ENCODE data around the gene NISCH.

NISCH gene

DNA sequence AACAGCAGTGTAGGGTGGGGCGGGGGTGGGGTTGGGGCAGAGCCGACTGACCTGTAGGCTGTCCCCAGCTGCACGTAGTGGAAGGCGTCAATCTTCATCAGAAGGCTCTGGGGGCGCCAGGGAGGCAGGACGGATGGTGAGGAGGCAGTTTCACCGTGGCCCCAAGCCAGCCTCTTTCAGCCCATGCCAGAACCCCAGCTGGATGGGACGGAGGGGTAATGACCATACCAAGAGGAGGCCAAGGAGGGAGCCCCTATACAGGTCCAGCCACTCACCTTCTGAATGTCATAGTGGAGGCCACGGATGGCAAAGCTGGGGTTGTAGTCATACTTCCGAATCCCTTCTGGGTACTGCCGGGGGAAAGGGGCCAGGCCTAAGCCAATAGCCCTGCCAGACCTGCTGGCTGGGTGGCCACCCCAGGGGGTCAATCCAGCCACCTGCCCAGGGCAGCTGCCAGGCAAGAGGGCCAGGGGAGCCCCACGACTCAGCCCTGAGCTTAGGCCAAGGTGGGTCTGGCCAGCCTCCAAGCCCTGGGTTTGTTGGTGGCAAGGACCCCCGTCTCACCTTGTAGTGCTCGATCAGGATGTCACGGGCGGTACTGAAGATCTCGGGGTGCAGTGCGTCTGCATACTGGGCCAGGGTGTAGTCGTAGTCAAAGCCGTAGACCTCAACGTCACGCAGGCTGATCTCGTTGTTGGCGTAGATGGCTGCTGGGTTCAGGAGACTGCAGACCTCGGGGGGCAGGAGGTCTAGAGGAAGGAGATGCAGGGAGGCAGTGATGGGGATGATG, 73.4 kb downstream of the NISCH start:
- no peak for TF ChIP-seq Cebpa-rat (IDR thresholded peaks at IDR 0.05)
- Histone ChIP-seq H3K27ac (no peak overlapping the region), H3K4me3 (no peak overlapping the region), H3K4me1 (peaks cover 38% of the 10 kb centered on the region), H3K4me2 (no peak overlapping the region), H3K9ac (no peak overlapping the region), H3K9me3 (no peaks in the 10 kb centered on the region), H3K27me3 (no peaks in the 10 kb centered on the region), H4K20me1 (peaks cover 52% of the 10 kb centered on the region), H3K36me3 (peaks cover 74% of the 10 kb centered on the region)

GRCh38 chr3:52529376-52530333, 74.3 kb downstream of the NISCH start:
- no peak for TF ChIP-seq Cebpa-rat (IDR thresholded peaks at IDR 0.05)
- H3K4me2 ChIP-seq: peak overlapping the region; percentile 88; the same call in 1 of the 2 replicates
- H3K4me1 ChIP-seq: peaks cover 45% of the 10 kb centered on the region
- H3K27me3 ChIP-seq: no peaks in the 10 kb centered on the region
- H4K20me1 ChIP-seq: peaks cover 46% of the 10 kb centered on the region
- peaks cover 65% of the 10 kb centered on the region for H3K36me3 ChIP-seq
- H3K9ac ChIP-seq: no peak overlapping the region
- H3K4me3 ChIP-seq: no peak overlapping the region
- H3K9me3 ChIP-seq: no peaks in the 10 kb centered on the region
- H3K27ac ChIP-seq: peak overlapping the region; percentile 35

DNA sequence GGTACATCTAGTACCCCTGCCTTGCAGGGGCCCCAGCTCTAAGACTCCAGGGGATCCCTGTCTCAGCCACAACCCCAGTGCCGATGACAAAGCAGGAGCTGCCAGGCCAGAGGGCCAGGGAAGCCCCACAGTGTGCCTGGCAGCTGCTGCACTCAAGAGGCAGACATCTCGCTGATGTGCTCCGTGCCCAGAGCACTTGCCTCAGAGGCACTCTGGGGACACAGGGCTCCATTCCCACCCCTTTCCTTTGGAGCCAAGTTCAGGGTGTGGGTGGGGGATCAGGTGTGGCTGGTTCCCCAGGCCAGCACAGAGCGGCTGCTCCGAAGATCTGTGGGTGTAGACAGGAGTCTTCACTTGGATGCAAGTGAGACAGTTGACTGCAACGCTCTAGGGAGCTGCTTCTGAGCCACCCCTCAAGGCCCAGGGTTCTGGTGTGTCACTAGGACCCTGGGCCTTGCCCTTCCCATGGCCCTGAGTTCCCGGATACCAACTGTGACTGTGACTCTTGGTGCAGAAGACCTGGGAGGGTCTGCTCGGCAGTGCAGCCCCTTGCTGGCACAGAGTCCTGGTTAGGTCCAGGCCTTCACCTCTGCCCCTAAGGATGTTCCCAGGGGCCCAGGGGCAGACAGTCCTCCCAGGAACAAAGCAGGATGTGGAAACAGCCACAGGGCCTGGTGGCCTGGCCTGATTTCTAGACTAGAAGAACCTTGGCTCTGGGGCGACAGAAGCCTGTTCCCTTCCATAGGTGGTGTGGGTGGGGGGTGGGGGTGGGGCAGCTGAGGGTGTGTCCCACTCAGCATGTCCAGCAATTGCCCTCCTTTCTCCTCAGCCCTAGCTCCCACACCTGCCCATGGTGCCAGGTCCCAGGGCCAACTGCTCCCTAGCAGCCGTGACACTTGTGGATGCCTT, 75.8 kb downstream of the NISCH start:
- Histone ChIP-seq H3K4me1 (peaks cover 59% of the 10 kb centered on the region), H3K9me3 (no peaks in the 10 kb centered on the region), H3K27ac (peak overlapping the region; percentile 90), H4K20me1 (peaks cover 45% of the 10 kb centered on the region), H3K9ac (peak overlapping the region; percentile 93; the same call in 1 of the 2 replicates), H3K36me3 (peaks cover 51% of the 10 kb centered on the region), H3K4me2 (peak overlapping the region; percentile 88), H3K27me3 (no peaks in the 10 kb centered on the region), H3K4me3 (no peak overlapping the region)
- TF ChIP-seq Cebpa-rat (IDR thresholded peaks at IDR 0.05): no peak

GRCh38 chr3:52531860-52532516, 76.6 kb downstream of the NISCH start:
- Histone ChIP-seq H4K20me1 (peaks cover 45% of the 10 kb centered on the region), H3K9ac (peak overlapping the region; percentile 93), H3K27ac (peak overlapping the region; percentile 90), H3K36me3 (peaks cover 43% of the 10 kb centered on the region), H3K9me3 (no peaks in the 10 kb centered on the region), H3K4me1 (peaks cover 57% of the 10 kb centered on the region), H3K27me3 (no peaks in the 10 kb centered on the region), H3K4me2 (peak overlapping the region; percentile 88), H3K4me3 (peak overlapping the region; percentile 93)
- no peak for TF ChIP-seq Cebpa-rat (IDR thresholded peaks at IDR 0.05)

DNA sequence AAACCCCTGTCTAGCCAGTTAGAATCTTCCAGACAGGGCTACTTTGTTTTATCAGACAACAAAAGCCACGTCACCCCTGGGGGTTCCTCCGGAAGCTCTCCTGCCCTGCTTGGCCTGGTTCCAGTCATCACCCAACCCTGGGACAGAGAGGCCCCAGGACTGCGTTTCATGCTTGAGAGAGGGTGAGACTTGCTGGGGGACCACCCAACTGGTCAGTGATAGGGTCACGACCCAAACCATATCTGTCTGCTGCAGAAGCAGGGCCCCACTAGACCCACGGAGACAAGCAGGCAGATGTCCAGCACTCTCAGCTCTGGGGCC, 77.1 kb downstream of the NISCH start:
- Histone ChIP-seq H3K27ac (peak overlapping the region; percentile 90), H3K4me3 (peak overlapping the region; percentile 93), H3K27me3 (no peaks in the 10 kb centered on the region), H4K20me1 (peaks cover 45% of the 10 kb centered on the region), H3K9ac (peak overlapping the region; percentile 93), H3K4me2 (peak overlapping the region; percentile 88), H3K36me3 (peaks cover 38% of the 10 kb centered on the region), H3K4me1 (peaks cover 57% of the 10 kb centered on the region), H3K9me3 (no peaks in the 10 kb centered on the region)
- TF ChIP-seq Cebpa-rat (IDR thresholded peaks at IDR 0.05): no peak

DNA sequence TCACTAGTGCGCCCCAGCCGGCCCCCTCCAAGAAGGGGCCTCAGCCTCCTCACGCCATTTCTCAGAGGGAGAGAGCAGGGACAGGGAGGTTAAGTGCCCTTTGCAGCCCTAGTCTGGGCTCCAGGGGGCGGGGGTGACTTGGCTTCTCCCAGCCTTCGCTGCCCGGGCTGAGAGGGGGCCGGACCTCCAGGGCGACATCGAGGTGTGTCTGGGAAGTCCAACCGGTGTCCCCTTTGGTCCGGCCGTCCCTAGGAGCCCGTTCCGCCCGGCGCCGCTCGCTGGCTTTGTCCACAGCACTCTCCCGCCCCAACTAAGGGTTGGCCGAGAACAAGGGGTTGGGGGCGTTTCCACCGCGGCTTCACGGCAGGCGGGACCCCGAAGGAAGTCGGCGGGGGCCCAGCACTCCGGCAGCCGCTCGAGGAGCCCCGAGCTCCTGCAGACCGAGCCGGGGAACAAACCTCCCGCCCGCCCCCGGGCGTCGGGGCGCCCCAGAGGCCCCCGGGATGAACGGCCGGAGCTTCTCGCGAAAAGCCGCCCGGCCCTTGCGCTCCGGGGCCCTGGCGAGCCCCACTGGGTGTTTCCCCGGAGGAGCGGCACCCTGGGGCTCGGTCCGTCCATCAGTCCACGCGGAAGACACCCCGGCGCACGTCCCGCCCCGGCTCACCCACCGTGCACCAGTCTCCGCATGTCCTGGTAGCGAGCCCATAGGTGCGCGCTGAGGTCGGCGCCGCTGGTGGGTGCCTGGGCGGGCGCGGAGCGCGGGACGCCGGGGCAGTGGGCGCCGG, 77.6 kb downstream of the NISCH start:
- H3K27me3 ChIP-seq: no peaks in the 10 kb centered on the region
- no peak for TF ChIP-seq Cebpa-rat (IDR thresholded peaks at IDR 0.05)
- peak overlapping the region; percentile 90 for H3K27ac ChIP-seq
- peak overlapping the region; percentile 93 for H3K9ac ChIP-seq
- no peaks in the 10 kb centered on the region for H3K9me3 ChIP-seq
- H3K36me3 ChIP-seq: peaks cover 32% of the 10 kb centered on the region
- peaks cover 48% of the 10 kb centered on the region for H4K20me1 ChIP-seq
- H3K4me1 ChIP-seq: peaks cover 63% of the 10 kb centered on the region
- H3K4me3 ChIP-seq: peak overlapping the region; percentile 93
- H3K4me2 ChIP-seq: peak overlapping the region; percentile 88

DNA sequence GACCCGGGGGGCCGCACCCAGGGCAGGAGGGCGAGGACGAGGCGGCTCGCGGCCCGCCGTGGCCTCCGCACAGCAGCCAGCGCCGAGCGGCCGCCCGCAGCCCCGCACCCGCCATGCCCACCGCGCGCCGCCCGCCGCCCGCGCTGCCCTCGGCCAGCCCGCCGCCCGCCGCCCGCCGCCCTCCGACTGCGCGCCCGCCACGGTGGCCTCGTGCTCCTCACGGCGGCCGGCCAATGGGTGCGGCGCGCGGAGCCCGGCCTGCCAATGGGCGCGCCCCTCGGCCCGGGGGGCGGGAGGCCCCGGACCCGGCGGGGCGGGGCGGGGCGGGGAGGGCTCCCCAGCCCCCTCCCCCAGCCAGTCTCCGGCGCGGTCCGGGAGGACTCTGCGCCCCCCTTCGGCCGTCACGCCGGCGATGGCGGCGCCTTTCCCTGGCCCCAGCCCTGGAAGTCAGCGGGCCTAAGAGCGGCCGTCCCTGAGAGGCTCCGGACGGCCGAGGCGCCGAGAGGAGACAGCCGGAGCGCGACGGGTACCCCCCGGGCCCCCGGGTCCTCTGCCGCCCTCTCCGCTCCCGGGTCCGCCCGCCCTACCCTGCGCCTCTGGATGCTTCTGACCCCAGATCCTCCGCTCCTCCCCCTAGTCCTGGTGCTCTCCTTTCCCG, 78.3 kb downstream of the NISCH start, which contains the start of gene NT5DC2:
Gene NT5DC2, minus strand, starts transcription at position 235 of the 658 bp plus-strand sequence. Its CDS starts 120 bp downstream, at position 115.
- no peaks in the 10 kb centered on the region for H3K27me3 ChIP-seq
- peaks cover 54% of the 10 kb centered on the region for H4K20me1 ChIP-seq

More for the DNA sequence above, 78.3 kb downstream of the NISCH start, which contains the start of gene NT5DC2:
- Histone ChIP-seq H3K27ac (peak within 1 kb of the TSS; percentile 90), H3K36me3 (peaks cover 26% of the 10 kb centered on the region), H3K4me2 (peak within 1 kb of the TSS; percentile 95), H3K9me3 (no peaks in the 10 kb centered on the region), H3K4me3 (peak within 1 kb of the TSS; percentile 93), H3K4me1 (peaks cover 70% of the 10 kb centered on the region), H3K9ac (peak within 1 kb of the TSS; percentile 93)
- TF ChIP-seq Cebpa-rat (IDR thresholded peaks at IDR 0.05): no peak

Measured in BLaER1 (cell line).